Neural cell (in vitro differentiated cells): Measurements from ENCODE around the gene SBNO2. TPM values are rescaled to one million over a fixed set of nuclear protein-coding genes. Genes with fewer than 3 reads are reported as not detected.

ENCODE experiments used
- H2AFZ ChIP-seq: fragments of 200-600, 300-800 bp; sonication (generic), shearing (Covaris generic); 2 replicates; pipeline ENCODE4 v1.6.0; 2014; ENCODE audit warnings: low read depth, mild to moderate bottlenecking, antibody characterized with exemption, low read length, moderate library complexity
- H3F3A ChIP-seq: fragments of 200-600 bp; shearing (Covaris generic); 2 replicates; pipeline ENCODE4 v1.6.1; 2016; ENCODE audit warnings: mild to moderate bottlenecking, moderate library complexity, mixed read lengths, antibody characterized with exemption, low read length; ENCODE audit not compliant: insufficient read depth, poor library complexity, severe bottlenecking
- H3K27ac ChIP-seq: fragments of 200-600, 300-800 bp; sonication (generic), shearing (Covaris generic); 2 replicates; pipeline ENCODE4 v1.5.1; 2014; ENCODE audit warnings: mild to moderate bottlenecking, low read length, moderate library complexity
- H3K27me3 ChIP-seq: fragments of 300-800, 200-600 bp; sonication (generic), shearing (Covaris generic); 2 replicates; pipeline ENCODE4 v1.6.0; 2014; ENCODE audit warnings: mild to moderate bottlenecking, low read depth, low read length, moderate library complexity; ENCODE audit not compliant: insufficient read depth
- H3K36me3 ChIP-seq: fragments of 300-800, 200-600 bp; sonication (generic), shearing (Covaris generic); 2 replicates; pipeline ENCODE4 v1.5.1; 2014; ENCODE audit warnings: mild to moderate bottlenecking, antibody characterized with exemption, low read length, moderate library complexity; ENCODE audit not compliant: insufficient read depth
- H3K4me2 ChIP-seq: fragments of 300-800, 200-600 bp; sonication (generic), shearing (Covaris generic); 2 replicates; pipeline ENCODE4 v1.6.0; 2014; ENCODE audit warnings: mild to moderate bottlenecking, low read length
- H3K4me3 ChIP-seq: fragments of 300-800, 200-600 bp; sonication (generic), shearing (Covaris generic); 2 replicates; pipeline ENCODE4 v1.5.1; 2014; ENCODE audit warnings: mild to moderate bottlenecking, low read length, moderate library complexity
- H3K79me2 ChIP-seq: fragments of 200-600 bp; shearing (Covaris generic); replicated peaks from 2 replicates; pipeline ENCODE4 v1.6.0; 2014; ENCODE audit warnings: mild to moderate bottlenecking, low read length, moderate library complexity; ENCODE audit not compliant: insufficient read depth
- H3K9ac ChIP-seq: fragments of 300-800, 200-600 bp; sonication (generic), shearing (Covaris generic); 2 replicates; pipeline ENCODE4 v1.6.1; 2016; ENCODE audit warnings: mild to moderate bottlenecking, low read length, mixed read lengths
- H3K9me2 ChIP-seq: fragments of 200-600 bp; shearing (Covaris generic); 2 replicates; pipeline ENCODE4 v1.6.1; 2016; ENCODE audit warnings: mild to moderate bottlenecking, low read length, mixed read lengths; ENCODE audit not compliant: insufficient read depth
- H3K9me3 ChIP-seq: fragments of 200-600, 300-800 bp; sonication (generic), shearing (Covaris generic); 2 replicates; pipeline ENCODE4 v1.6.1; 2016; ENCODE audit warnings: mild to moderate bottlenecking, mixed run types, low read length, moderate library complexity, mixed read lengths
- H4K20me1 ChIP-seq: fragments of 200-600 bp; shearing (Covaris generic); 2 replicates; pipeline ENCODE4 v1.6.1; 2016; ENCODE audit warnings: mild to moderate bottlenecking, mixed run types; ENCODE audit not compliant: insufficient read depth
- CTCF ChIP-seq: fragments of 450-650 bp; IDR thresholded peaks from 2 replicates; pipeline ENCODE4 v1.5.1; 2014; ENCODE audit warnings: antibody characterized with exemption, mild to moderate bottlenecking, moderate library complexity; ENCODE audit not compliant: poor library complexity, severe bottlenecking
- EP300 ChIP-seq: fragments of 450-650 bp; conservative IDR thresholded peaks from 2 replicates; pipeline ENCODE4 v1.6.1; 2014; ENCODE audit warnings: antibody characterized with exemption, mild to moderate bottlenecking, moderate library complexity; ENCODE audit not compliant: poor library complexity, severe bottlenecking
- EZH2 ChIP-seq: fragments of 200-600, 300-800 bp; shearing (Covaris generic), sonication (generic); IDR thresholded peaks from 2 replicates; pipeline ENCODE4 v1.6.1; 2014; ENCODE audit warnings: antibody characterized with exemption, low read length, borderline replicate concordance, mild to moderate bottlenecking; ENCODE audit not compliant: insufficient read depth, poor library complexity, severe bottlenecking
- MXI1 ChIP-seq: fragments of 450-650 bp; conservative IDR thresholded peaks from 2 replicates; pipeline ENCODE4 v1.6.1; 2014; ENCODE audit warnings: antibody characterized with exemption, mild to moderate bottlenecking; ENCODE audit not compliant: poor library complexity, severe bottlenecking
- POLR2AphosphoS5 ChIP-seq: IDR thresholded peaks from 2 replicates; pipeline ENCODE4 v1.6.1; 2012
- RAD21 ChIP-seq: fragments of 450-650 bp; conservative IDR thresholded peaks from 2 replicates; pipeline ENCODE4 v1.6.1; 2014; ENCODE audit warnings: antibody characterized with exemption, mild to moderate bottlenecking, moderate library complexity
- SMC3 ChIP-seq: fragments of 450-650 bp; conservative IDR thresholded peaks from 2 replicates; pipeline ENCODE4 v1.6.1; 2014; ENCODE audit warnings: antibody characterized with exemption, mild to moderate bottlenecking, moderate library complexity; ENCODE audit not compliant: poor library complexity
- TAF1 ChIP-seq: IDR thresholded peaks from 2 replicates; pipeline ENCODE4 v1.6.1; 2012; ENCODE audit warnings: low read depth
- polyA plus RNA-seq: library from polyadenylated mRNA; depleted of rRNA; stranded (reverse); fragments of >200 nt; gene quantifications from 2 replicates; pipeline ENCODE4 v1.2.3, GENCODE V29; 2014
- TF ChIP-seq, protein P1 (sequence below): IDR thresholded peaks from 2 replicates; pipeline ENCODE4 v1.6.1; 2012; ENCODE audit warnings: borderline replicate concordance

The SBNO2 gene
- polyA plus RNA-seq, 1 donor from 2014 or later, result 4.8 TPM

DNA sequence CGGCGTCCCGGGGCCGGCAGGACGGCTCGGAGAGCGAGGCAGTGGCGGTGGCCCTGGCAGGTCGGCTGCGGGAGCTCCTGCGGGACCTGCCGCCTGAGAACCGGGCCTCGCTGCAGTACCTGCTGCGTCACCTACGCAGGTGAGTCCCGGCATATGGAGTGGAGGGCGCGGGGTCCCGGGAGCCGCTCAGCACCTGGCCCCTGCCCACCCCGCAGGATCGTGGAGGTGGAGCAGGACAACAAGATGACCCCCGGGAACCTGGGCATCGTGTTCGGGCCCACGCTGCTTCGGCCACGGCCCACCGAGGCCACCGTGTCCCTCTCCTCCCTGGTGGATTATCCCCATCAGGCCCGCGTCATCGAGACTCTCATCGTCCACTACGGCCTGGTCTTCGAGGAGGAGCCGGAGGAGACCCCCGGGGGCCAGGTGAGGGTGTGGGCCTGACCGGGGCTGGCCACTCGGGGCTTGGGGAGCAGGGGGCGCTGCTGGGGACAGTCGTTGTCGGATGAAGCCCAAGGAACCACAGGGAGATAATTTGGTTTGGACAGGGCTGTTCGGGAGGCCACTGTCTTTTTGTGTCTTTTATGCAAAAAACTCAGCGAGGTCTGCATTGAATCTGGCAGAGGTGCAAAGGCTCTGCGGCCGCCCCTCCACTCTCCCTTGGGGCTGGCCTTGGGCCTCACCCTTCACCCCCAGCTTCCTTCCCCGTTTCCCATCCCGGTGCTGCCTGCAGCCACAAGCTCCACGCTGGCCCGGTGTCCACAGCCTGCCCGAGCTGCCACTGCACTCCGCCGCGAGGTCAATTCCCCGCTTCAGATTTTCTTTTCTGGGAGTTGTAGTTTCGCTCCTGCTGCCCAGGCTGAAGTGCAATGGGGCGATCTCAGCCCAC, 90.9 kb downstream of the SBNO2 start:
- Histone ChIP-seq H3K4me2 (no peak overlapping the region), H3K9me3 (no peaks in the 10 kb centered on the region), H3K27ac (no peak overlapping the region), H3K36me3 (no peaks in the 10 kb centered on the region), H3K79me2 (no peaks in the 10 kb centered on the region), H4K20me1 (no peaks in the 10 kb centered on the region), H3K9ac (no peak overlapping the region), H3F3A (no peaks in the 10 kb centered on the region), H3K9me2 (no peaks in the 10 kb centered on the region), H3K27me3 (no peaks in the 10 kb centered on the region), H3K4me3 (no peak overlapping the region), H2AFZ (no peak overlapping the region)
- TF ChIP-seq RAD21 (no peak), EP300 (no peak), CTCF (no peak), POLR2AphosphoS5 (no peak), EZH2 (no peak), MXI1 (no peak), SMC3 (no peak), TAF1 (no peak)
- TF ChIP-seq, protein P1, sequence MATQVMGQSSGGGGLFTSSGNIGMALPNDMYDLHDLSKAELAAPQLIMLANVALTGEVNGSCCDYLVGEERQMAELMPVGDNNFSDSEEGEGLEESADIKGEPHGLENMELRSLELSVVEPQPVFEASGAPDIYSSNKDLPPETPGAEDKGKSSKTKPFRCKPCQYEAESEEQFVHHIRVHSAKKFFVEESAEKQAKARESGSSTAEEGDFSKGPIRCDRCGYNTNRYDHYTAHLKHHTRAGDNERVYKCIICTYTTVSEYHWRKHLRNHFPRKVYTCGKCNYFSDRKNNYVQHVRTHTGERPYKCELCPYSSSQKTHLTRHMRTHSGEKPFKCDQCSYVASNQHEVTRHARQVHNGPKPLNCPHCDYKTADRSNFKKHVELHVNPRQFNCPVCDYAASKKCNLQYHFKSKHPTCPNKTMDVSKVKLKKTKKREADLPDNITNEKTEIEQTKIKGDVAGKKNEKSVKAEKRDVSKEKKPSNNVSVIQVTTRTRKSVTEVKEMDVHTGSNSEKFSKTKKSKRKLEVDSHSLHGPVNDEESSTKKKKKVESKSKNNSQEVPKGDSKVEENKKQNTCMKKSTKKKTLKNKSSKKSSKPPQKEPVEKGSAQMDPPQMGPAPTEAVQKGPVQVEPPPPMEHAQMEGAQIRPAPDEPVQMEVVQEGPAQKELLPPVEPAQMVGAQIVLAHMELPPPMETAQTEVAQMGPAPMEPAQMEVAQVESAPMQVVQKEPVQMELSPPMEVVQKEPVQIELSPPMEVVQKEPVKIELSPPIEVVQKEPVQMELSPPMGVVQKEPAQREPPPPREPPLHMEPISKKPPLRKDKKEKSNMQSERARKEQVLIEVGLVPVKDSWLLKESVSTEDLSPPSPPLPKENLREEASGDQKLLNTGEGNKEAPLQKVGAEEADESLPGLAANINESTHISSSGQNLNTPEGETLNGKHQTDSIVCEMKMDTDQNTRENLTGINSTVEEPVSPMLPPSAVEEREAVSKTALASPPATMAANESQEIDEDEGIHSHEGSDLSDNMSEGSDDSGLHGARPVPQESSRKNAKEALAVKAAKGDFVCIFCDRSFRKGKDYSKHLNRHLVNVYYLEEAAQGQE, result no peak

GRCh38 chr19:1082165-1082927, 91.7 kb downstream of the SBNO2 start:
- no peaks in the 10 kb centered on the region for H3K36me3 ChIP-seq
- H3F3A ChIP-seq, result no peaks in the 10 kb centered on the region
- no peak overlapping the region for H2AFZ ChIP-seq
- no peak overlapping the region for H3K9ac ChIP-seq
- H3K27ac ChIP-seq, result no peak overlapping the region
- no peak overlapping the region for H3K4me3 ChIP-seq
- H3K27me3 ChIP-seq, result no peaks in the 10 kb centered on the region
- no peaks in the 10 kb centered on the region for H4K20me1 ChIP-seq
- no peaks in the 10 kb centered on the region for H3K79me2 ChIP-seq
- TF ChIP-seq MXI1, result no peak
- no peak for TF ChIP-seq RAD21
- TF ChIP-seq, protein P1, result no peak
- no peak for TF ChIP-seq EZH2
- no peak for TF ChIP-seq SMC3
- TF ChIP-seq TAF1, result no peak
- TF ChIP-seq EP300, result no peak
- no peak for TF ChIP-seq POLR2AphosphoS5
- no peaks in the 10 kb centered on the region for H3K9me3 ChIP-seq
- H3K9me2 ChIP-seq, result no peaks in the 10 kb centered on the region
- no peak overlapping the region for H3K4me2 ChIP-seq
